Neural crest cell (in vitro differentiated cells): ENCODE results near the gene KCNMA1. TPM values are rescaled to one million over a fixed set of nuclear protein-coding genes. Genes with fewer than 3 reads are reported as not detected.

Experiments used
- DNase-seq: peaks from one replicate; pipeline ENCODE4 v3.0.0; 2021; ENCODE audit warnings: low read depth, mixed read lengths, low spot score
- H3K27ac Mint-ChIP-seq: one replicate; pipeline ENCODE4 v1.8.0; 2021; ENCODE audit warnings: mild to moderate bottlenecking, mixed read lengths; ENCODE audit not compliant: unreplicated experiment
- H3K27me3 Mint-ChIP-seq: 2 replicates; pipeline ENCODE4 v1.8.0; 2021; ENCODE audit warnings: low read depth, mild to moderate bottlenecking, mixed read lengths
- H3K36me3 Mint-ChIP-seq: 2 replicates; pipeline ENCODE4 v1.8.0; 2021; ENCODE audit warnings: low read depth, mild to moderate bottlenecking, mixed read lengths
- H3K4me1 Mint-ChIP-seq: 2 replicates; pipeline ENCODE4 v1.8.0; 2021; ENCODE audit warnings: mixed read lengths
- H3K4me3 Mint-ChIP-seq: one replicate; pipeline ENCODE4 v1.8.0; 2021; ENCODE audit warnings: mild to moderate bottlenecking, mixed read lengths
- H3K9me3 Mint-ChIP-seq: 2 replicates; pipeline ENCODE4 v1.8.0; 2021; ENCODE audit warnings: mixed read lengths
- CTCF ChIP-seq: fragments of 200-600 bp; sonication (generic); conservative IDR thresholded peaks from 2 replicates; pipeline ENCODE4 v1.5.0; 2021; ENCODE audit warnings: antibody characterized with exemption, mild to moderate bottlenecking
- total RNA-seq: library from RNA; stranded (reverse); gene quantifications from 2 replicates; pipeline ENCODE4 v1.2.1, GENCODE V29; 2021

KCNMA1 gene
- total RNA-seq, 1 donor from 2014 or later: 1.7 TPM

DNA sequence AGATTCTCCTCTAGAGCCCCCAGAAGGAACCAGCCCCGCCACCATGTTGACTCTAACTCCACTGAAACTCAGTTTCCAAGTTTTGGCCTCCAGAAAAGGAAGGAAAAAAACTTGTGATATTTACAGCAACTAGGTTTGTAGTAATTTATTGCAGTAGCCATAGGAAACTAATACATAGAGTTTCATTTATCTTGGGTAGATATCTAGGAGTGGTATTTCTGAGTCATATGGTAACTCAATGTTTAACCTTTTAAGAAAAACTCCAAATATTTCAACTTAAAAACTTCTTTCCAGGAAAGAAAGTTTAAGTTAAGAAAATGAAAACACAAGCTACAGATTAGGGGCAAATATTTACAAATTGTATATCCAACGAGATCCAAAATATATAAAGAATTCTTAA is 576.7 kb downstream of the KCNMA1 start:
- Mint-ChIP-seq H3K36me3 (no peaks in the 10 kb centered on the region), H3K9me3 (peaks cover 8% of the 10 kb centered on the region), H3K4me1 (no peaks in the 10 kb centered on the region), H3K27me3 (peaks cover 7% of the 10 kb centered on the region), H3K4me3 (no peak overlapping the region), H3K27ac (no peak overlapping the region)
- DNase-seq: no peak
- no peak for TF ChIP-seq CTCF

- TF ChIP-seq CTCF: no peak
- no peak overlapping the region for H3K27ac Mint-ChIP-seq
- DNase-seq: no peak
- H3K4me1 Mint-ChIP-seq: no peaks in the 10 kb centered on the region
- no peaks in the 10 kb centered on the region for H3K36me3 Mint-ChIP-seq
- no peak overlapping the region for H3K4me3 Mint-ChIP-seq
- peaks cover 15% of the 10 kb centered on the region for H3K27me3 Mint-ChIP-seq
- peaks cover 6% of the 10 kb centered on the region for H3K9me3 Mint-ChIP-seq
Measured at GRCh38 chr10:77056650-77057049, 581.0 kb downstream of the KCNMA1 start.

DNA sequence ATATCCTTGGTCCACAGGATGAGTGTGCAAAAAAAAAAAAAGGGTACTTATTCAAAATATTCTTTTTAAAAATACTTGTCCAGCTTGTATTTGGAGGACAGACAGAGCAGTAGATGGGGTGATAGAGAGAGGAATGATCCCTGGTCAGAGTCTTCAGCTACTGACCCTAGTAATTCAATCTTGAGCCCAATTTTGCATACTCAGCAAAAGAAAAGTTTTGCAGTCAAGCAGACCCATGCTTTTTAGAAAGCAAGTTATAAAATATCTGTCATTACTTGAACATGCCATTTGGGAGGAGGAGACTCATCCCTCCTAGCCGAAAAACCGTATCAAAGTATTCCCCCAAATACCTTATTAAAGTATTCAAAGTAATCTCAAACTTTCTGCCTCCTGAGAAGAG is 585.0 kb downstream of the KCNMA1 start:
- H3K27ac Mint-ChIP-seq: no peak overlapping the region
- H3K9me3 Mint-ChIP-seq: no peaks in the 10 kb centered on the region
- TF ChIP-seq CTCF: no peak
- H3K36me3 Mint-ChIP-seq: no peaks in the 10 kb centered on the region
- DNase-seq: no peak
- H3K4me3 Mint-ChIP-seq: no peak overlapping the region
- peaks cover 9% of the 10 kb centered on the region for H3K27me3 Mint-ChIP-seq
- H3K4me1 Mint-ChIP-seq: no peaks in the 10 kb centered on the region

DNA sequence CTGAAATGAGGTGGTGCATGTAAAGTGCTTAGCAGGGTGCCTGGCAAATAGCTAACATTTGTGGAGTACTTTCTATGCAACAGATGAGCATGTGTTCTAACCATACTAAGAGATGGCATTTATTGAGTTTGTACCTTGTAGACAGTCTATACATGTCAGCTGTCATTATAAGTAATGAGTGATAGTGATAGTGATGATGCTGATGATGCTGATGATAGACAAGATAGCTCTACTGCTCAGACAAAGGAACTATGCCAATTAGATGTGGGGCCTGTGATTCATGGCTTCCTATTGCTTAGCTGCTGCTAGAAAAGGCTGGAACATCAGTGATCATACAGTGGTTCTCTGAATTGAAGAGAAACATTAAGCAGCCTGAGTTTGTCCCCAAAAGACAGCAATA is 585.8 kb downstream of the KCNMA1 start:
- Mint-ChIP-seq H3K4me1 (no peaks in the 10 kb centered on the region), H3K4me3 (no peak overlapping the region), H3K27me3 (peaks cover 9% of the 10 kb centered on the region), H3K27ac (no peak overlapping the region), H3K36me3 (no peaks in the 10 kb centered on the region), H3K9me3 (no peaks in the 10 kb centered on the region)
- DNase-seq: no peak
- TF ChIP-seq CTCF: no peak

- Mint-ChIP-seq H3K27me3 (peaks cover 16% of the 10 kb centered on the region), H3K27ac (no peak overlapping the region), H3K9me3 (no peaks in the 10 kb centered on the region), H3K36me3 (no peaks in the 10 kb centered on the region), H3K4me1 (no peaks in the 10 kb centered on the region), H3K4me3 (no peak overlapping the region)
- no peak for DNase-seq
- no peak for TF ChIP-seq CTCF
Measured at GRCh38 chr10:77049896-77050295, 587.7 kb downstream of the KCNMA1 start.

GRCh38 chr10:77049146-77049545 is 588.5 kb downstream of the KCNMA1 start:
- no peak for TF ChIP-seq CTCF
- H3K4me1 Mint-ChIP-seq: no peaks in the 10 kb centered on the region
- H3K36me3 Mint-ChIP-seq: no peaks in the 10 kb centered on the region
- H3K27ac Mint-ChIP-seq: no peak overlapping the region
- H3K27me3 Mint-ChIP-seq: peaks cover 15% of the 10 kb centered on the region
- H3K9me3 Mint-ChIP-seq: no peaks in the 10 kb centered on the region
- no peak for DNase-seq
- no peak overlapping the region for H3K4me3 Mint-ChIP-seq
